Raji (cell line): ENCODE measurements around the gene RNF31.

ENCODE experiments used
- POLR2A ChIP-seq: IDR thresholded peaks from 2 replicates; pipeline ENCODE4 v1.6.1; 2011; ENCODE audit warnings: low read depth, low read length, control low read depth; ENCODE audit not compliant: insufficient read depth

The RNF31 gene

GRCh38 chr14:24179294-24179960 is 32.1 kb downstream of the RNF31 start:
- TF ChIP-seq POLR2A: no peak

DNA sequence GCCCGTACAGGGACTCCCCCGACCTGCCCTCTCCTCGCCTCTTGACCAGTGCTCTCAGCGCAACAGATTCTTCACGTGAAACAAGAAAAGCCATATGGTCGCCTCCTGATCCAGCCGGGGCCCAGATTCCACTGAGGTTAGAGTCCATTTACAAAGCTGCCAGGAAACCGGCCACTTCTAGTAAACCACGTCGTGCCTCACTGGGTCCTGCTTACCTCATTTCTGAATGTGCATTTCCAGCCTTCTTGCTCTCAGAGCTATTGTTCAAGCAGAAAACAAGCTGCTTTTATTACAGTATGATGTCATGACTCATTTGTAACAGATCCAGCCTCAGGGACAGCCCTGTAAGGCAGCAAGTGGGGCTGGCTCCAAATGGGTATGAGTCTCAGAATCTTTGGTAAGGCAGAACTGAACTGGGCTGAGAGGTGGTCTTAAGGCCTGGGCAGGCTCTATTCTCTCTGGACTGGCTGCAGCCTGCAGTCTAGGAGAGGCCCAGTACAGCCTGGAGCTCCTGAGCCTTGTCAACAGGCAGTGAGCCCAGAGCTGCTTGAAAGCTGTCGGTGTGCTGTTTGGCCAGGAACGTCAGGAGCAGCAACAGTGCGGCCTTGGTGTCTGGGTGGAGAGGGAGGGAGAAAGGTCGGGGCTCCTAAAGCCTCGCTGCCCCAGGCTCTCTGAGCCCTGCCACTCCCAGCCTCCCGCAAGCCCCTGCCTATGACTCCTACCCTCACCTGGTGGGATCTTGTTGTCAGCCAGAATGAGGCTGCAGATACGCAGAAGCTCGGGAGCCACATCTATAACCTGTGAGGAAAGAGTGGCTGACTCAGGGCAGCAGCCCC is 32.9 kb downstream of the RNF31 start:
- TF ChIP-seq POLR2A: no peak

- TF ChIP-seq POLR2A: no peak
Observed at GRCh38 chr14:24181371-24182077, 34.2 kb downstream of the RNF31 start.

DNA sequence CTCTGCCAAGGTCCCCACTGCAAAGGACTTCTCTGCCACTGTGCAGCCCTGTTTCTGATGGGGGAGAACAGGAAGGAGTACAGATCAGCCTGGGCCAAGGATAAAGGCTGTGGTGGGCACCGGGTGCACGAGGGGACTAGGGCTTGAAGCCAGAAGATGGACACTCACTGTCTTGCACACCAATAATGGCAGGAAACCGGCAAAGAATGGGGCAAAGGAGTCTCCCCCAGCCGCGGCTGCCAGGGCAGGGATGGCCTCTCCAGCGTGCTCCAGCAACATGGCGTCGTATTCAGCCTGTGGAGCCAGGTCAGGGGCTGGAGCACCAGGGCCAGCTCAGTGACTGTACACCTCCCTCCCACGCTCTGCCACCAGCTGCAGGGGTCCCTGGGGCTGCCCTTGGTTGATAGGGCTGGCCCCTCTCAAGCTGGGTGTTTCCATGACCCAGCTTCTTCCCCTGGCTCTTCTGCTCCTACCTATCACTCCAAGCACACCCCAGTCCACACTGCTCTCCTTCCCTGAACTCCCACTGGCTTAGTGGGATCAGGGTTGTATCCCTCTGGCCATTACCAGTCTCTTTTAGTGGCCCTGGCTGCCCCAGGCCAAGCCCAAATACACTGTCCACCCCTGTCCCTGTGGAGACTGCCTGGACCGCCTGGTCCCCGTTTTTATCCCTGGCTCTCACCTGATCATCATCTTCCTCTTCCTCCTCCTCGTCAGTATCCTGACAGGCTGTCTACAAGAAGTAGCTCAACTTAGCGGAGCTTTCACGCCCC is 35.0 kb downstream of the RNF31 start:
- no peak for TF ChIP-seq POLR2A

DNA sequence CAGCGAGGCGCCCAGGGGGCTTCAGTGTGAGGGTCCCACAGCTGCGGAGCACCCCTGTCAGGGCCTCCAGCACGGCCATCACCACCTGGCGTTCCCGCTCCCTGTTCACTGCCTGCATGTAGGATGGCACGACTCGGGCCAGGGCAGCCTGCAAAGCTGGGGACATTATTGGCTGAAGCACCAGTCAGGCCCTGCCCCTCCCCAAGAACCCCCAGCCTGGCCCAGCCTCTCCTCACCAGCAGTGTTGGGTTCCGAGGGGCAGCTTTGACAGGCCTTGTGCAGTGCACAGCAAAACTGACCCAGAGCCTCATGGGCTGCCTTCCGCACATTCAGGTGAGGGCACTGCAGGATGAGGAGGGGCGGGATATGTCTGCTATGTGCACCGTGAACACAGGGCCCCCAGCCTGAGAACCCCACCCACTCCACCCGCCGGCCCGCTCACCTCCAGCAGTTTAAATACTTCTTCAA is 35.8 kb downstream of the RNF31 start:
- TF ChIP-seq POLR2A: no peak

DNA sequence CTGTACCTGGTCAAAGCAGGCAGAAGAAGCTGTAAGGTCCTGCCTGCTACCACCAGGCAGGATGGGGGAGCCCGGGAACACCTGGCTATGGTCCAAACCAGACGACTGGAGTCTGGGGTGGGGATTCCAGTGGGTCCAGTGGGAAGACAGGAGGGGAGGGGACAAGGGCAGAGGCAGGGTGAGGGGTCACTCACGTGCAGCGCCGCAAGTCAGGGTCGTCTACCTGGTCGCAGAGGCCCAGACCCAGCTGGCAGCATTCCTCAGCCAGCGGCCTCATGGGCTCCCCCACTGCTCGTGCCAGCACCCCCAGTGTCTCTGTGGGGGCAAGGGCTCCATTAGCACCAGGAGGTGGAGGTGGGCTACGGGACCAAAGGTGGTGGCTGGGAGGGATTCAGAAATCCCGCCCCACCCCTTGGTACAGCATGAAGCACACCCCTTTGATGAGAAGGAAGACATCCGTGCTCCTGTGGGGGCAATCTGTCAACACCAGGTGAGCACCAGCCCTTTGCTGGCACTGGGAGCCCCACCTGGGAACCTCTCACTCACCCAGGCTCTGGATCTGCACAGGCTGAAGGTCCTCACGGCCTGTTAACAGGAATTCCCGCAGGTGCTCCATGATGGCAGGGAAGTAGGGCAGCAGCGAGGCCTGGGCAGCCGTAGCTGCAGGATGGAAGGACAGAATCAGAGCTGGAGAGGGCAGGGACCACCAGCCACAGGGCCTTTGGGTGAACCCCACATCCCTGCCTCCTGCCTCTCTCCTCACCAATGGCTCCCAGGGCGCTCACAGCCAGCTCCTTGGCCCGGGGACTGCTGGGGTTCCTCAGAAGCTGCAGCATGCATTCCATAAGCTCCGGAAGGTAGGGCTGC is 37.0 kb downstream of the RNF31 start:
- no peak for TF ChIP-seq POLR2A

GRCh38 chr14:24185026-24185425 is 37.7 kb downstream of the RNF31 start:
- no peak for TF ChIP-seq POLR2A

DNA sequence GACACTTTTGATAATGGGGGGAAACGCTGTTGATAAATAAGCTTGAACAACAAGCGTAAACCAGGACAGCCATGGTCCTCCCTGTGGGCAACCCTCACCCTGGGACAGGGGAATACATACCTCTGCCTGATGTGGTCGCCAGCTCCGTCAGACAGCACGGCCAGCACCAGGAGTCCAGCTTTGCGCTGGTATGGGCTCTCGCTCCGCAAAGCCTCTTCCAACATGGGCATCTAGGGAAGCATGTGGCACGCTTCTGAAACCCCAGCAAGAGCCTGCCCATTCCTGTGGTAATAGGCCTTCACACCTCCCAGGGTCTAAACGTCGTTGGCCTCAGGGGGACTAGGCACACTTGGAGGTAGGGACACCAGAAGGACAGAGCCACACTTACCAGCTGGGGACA is 38.4 kb downstream of the RNF31 start:
- no peak for TF ChIP-seq POLR2A

DNA sequence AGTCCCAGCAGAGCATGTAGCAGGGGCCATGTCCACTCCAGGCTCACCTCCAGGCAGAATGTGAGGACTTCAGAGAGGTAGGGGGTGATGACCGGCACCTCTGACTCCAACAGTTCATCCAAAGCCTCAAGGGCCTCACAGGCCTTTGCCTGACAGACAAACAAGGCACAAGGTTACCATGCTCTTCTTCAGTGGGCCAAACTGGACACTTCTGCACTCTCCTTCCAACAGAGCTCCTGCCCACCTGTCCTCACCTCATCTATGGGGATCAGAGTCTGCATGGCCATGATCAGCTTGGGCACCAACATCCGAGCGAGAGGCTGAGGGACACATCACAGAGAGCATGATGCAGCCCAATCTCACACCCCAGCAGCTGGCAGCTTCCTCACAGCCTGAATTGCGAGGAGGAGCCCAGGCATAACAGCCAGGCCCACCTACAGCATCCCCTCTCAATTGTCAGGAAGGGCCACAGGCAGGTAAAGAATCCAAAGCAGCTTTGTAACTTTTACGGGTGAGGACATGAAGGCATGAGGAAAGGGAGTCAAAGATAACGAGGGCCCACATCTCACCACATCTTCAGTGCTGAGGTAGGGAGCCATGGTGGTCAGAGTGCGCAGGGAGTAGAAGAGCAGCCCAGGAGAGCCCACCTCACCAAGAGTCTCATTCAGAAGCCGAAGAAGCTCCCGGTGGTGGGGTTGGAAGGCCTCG is 39.7 kb downstream of the RNF31 start:
- TF ChIP-seq POLR2A: no peak

DNA sequence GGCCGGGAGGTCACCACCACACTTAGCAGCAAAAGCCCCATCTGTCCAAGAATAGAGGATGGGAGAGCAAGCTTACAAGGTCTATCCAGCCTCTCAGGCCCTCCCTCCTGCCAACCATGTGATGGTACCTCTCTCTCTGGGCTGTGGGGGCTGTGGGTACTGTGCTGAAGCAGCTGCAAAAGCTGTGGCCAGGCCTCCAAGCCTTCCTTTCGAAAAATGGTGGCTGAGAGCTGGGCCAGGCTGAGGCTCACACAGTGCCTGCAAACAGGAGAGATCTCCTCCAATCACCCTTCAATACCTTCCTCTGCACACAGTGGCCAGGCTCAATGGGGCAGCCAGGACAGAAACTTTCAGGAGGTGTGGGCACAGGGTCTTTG is 40.2 kb downstream of the RNF31 start:
- TF ChIP-seq POLR2A: no peak

DNA sequence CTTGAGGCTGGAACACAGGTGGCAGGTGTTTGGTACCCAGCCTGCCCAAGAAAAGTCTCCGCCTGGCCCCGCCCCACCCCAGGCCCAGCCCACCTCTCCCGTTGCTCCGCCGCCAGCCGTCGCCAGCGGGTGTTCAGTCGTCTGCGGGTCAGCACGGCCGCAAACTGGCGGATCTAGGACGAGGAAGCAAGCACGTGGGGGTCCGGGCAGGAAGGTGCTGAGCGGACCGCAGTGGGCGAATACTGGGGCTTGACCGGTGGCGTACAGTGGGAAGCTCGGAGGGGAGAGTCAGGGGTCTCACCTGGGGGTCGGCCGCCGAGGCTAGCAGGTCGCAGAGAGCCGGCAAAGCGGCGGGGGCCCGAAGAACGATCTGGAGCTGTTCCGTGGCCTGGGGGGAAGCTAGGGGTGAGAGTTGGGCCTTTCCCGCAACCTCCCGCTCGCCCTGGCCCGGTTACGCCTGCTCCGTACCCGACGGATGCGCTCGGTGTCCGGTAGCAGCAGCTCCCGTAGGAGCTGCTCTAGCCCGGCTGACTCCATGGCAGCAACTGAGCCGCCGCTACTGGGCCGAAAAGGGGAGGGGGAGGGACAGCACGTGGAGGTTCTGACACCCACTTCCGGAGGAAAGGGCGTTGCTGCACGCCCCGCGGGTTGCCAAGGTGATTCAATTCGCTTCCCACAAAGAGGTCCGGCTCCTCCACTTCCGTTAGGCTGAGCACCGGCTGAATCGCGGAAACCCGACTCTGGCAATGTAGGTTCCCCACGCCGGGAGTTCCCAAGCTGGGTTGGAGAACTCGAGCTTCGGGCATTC is 41.2 kb downstream of the RNF31 start, which contains the start of gene IPO4:
TSS of gene IPO4 (minus strand) at position 566 of the 808 bp plus-strand sequence. CDS start at position 537, 29 bp downstream.
- peak; percentile 93 for TF ChIP-seq POLR2A

GRCh38 chr14:24189059-24189375 is 41.7 kb downstream of the RNF31 start:
- no peak for TF ChIP-seq POLR2A

- TF ChIP-seq POLR2A: no peak
Observed at GRCh38 chr14:24189460-24189859, 42.2 kb downstream of the RNF31 start.

DNA sequence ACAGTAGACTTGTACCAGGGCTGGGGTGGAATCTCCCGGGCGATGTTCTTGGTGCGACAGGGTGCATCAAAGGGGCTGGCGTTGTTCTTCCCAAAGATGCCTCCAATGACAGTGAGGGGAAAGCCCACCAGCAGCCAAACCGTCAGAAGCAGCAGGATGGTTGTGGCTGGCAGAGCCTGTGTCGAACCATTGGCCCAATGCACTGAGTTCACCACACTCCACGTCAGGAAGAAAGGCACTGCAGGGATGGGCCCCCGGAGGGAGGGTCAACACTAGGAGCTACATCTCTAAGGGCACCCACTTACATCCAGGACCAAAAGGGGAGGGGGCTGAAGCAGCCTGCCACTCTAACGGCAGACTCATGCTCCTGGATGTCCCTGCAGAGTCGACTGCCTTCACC is 43.1 kb downstream of the RNF31 start:
- no peak for TF ChIP-seq POLR2A
